HepG2 (cell line): ENCODE measurements around the gene PPIL3. TPM values are rescaled to one million over a fixed set of nuclear protein-coding genes. Genes with fewer than 3 reads are reported as not detected.

Experiments used
- ATAC-seq: fragments of 200-7000 bp; cut with Tn5 transposase; 3 replicates; pipeline ENCODE4 v1.9.1; 2020; ENCODE audit warnings: mild to moderate bottlenecking, moderate library complexity
- BruUV-seq: library from RNA; stranded (reverse); fragments of 400-500 nt; replicated peaks from 2 replicates; lab custom pipeline; 2021; lab: Mats Ljungman, UMichigan
- CTCF ChIA-PET: fragments of 300-600 bp; formaldehyde crosslinking; extraction: SDS; loops from one replicate; lab custom pipeline; 2021; ENCODE audit warnings: low total read pairs, inconsistent platforms, low intra/inter-chr PET ratio; lab: Yijun Ruan, JAX
- POLR2A ChIA-PET: fragments of 350-600 bp; sonication (Branson Sonifier 250); formaldehyde crosslinking; loops from one replicate; lab custom pipeline; 2020; ENCODE audit warnings: antibody characterized with exemption, inconsistent platforms; lab: Yijun Ruan, JAX
- DNase-seq: peaks from one replicate; pipeline ENCODE4 v3.0.0-alpha.2; 2015; ENCODE audit warnings: low spot score
- FAIRE-seq: peaks from 3 replicates; lab custom pipeline; 2011; peaks lifted over from hg19 to GRCh38; lab: Jason Lieb, UNC
- H2AFZ ChIP-seq: one replicate; pipeline ENCODE4 v1.6.1; 2011; ENCODE audit warnings: low read length, inconsistent platforms
- H3K27ac ChIP-seq: fragments of 300-600 bp; 3 replicates; pipeline ENCODE4 v1.8.0; 2011; ENCODE audit warnings: mixed run types, mild to moderate bottlenecking, mixed read lengths, low read length, inconsistent platforms; ENCODE audit not compliant: insufficient read depth; ENCODE audit errors: extremely low read length
- H3K27me3 ChIP-seq, 2 experiments: fragments of 200-600 bp in 1 of 2; 2 replicates in 1 of 2; 3 replicates in 1 of 2; pipeline versions ENCODE4 v1.6.0 to v1.8.0; 2011; ENCODE audit warnings: low read length in 2 of 2, mild to moderate bottlenecking in 2 of 2, moderate library complexity in 2 of 2, inconsistent platforms in 1 of 2; ENCODE audit not compliant: insufficient read depth in 2 of 2, control insufficient read depth in 1 of 2
- H3K36me3 ChIP-seq, 2 experiments: fragments of 200-600 bp in 1 of 2; replicated peaks in 1 of 2; 2 replicates in 1 of 2; 3 replicates in 1 of 2; pipeline versions ENCODE4 v1.5.1 to v1.8.0; 2011; ENCODE audit warnings: low read length in 2 of 2, inconsistent platforms in 1 of 2; ENCODE audit not compliant: insufficient read depth in 2 of 2, control insufficient read depth in 1 of 2
- H3K4me1 ChIP-seq: 2 replicates; pipeline ENCODE4 v1.5.1; 2012; ENCODE audit warnings: low read length, inconsistent platforms; ENCODE audit not compliant: insufficient read depth
- H3K4me2 ChIP-seq: 2 replicates; pipeline ENCODE4 v1.6.0; 2011; ENCODE audit warnings: low read depth, low read length, inconsistent platforms
- H3K4me3 ChIP-seq, 3 experiments: fragments of 200-600 bp in 1 of 3; sonication (generic), shearing (Covaris generic) in 1 of 3; replicated peaks in 1 of 3; 2 replicates each; pipeline ENCODE4 v1.5.1; 2011 to 2016; ENCODE audit warnings: low read length in 3 of 3, inconsistent platforms in 2 of 3, low read depth in 2 of 3, mild to moderate bottlenecking in 2 of 3, control low read depth in 1 of 3, mixed read lengths in 1 of 3; ENCODE audit not compliant: insufficient read depth in 1 of 3
- H3K79me2 ChIP-seq: one replicate; pipeline ENCODE4 v1.6.1; 2011; ENCODE audit warnings: low read length, inconsistent platforms; ENCODE audit not compliant: insufficient read depth
- H3K9ac ChIP-seq: 2 replicates; pipeline ENCODE4 v1.6.0; 2011; ENCODE audit warnings: mild to moderate bottlenecking, low read depth, low read length, inconsistent platforms; ENCODE audit not compliant: insufficient read depth
- H3K9me3 ChIP-seq: 2 replicates; pipeline ENCODE4 v1.5.1; 2012; ENCODE audit warnings: mild to moderate bottlenecking, low read length
- H4K20me1 ChIP-seq: 2 replicates; pipeline ENCODE4 v1.6.0; 2011; ENCODE audit warnings: inconsistent platforms, mild to moderate bottlenecking, low read length, moderate library complexity; ENCODE audit not compliant: insufficient read depth
- CC2D1A ChIP-seq: sonication (generic); formaldehyde crosslinking; IDR thresholded peaks from 2 replicates; pipeline ENCODE4 v1.8.1; 2023; ENCODE audit warnings: mild to moderate bottlenecking, missing genetic modification reagents
- MEF2D ChIP-seq: sonication (generic); formaldehyde crosslinking; IDR thresholded peaks from 2 replicates; pipeline ENCODE4 v1.5.1; 2020; ENCODE audit warnings: mild to moderate bottlenecking, missing genetic modification reagents
- NAIF1 ChIP-seq: sonication (generic); formaldehyde crosslinking; IDR thresholded peaks from 2 replicates; pipeline ENCODE4 v1.5.0; 2020; ENCODE audit warnings: mild to moderate bottlenecking, missing genetic modification reagents, borderline replicate concordance
- NFIC ChIP-seq: IDR thresholded peaks from 2 replicates; pipeline ENCODE4 v1.6.1; 2012; ENCODE audit warnings: mild to moderate bottlenecking, low read length, inconsistent platforms
- SAFB2 ChIP-seq: sonication (generic); formaldehyde crosslinking; IDR thresholded peaks from 2 replicates; pipeline ENCODE4 v1.5.1; 2020; ENCODE audit warnings: missing genetic modification reagents, low read depth, mild to moderate bottlenecking, borderline replicate concordance
- SIN3A ChIP-seq: IDR thresholded peaks from 2 replicates; pipeline ENCODE4 v1.6.1; 2011; ENCODE audit warnings: low read depth, mild to moderate bottlenecking, control low read depth, low read length, borderline replicate concordance
- TBL1XR1 ChIP-seq: fragments of 150-350 bp; IDR thresholded peaks from 2 replicates; pipeline ENCODE4 v1.6.1; 2014; ENCODE audit warnings: borderline replicate concordance, low read length; ENCODE audit not compliant: partially characterized antibody
- ZEB1 ChIP-seq: IDR thresholded peaks from 2 replicates; pipeline ENCODE4 v1.6.1; 2012; ENCODE audit warnings: mild to moderate bottlenecking, low read depth, inconsistent platforms; ENCODE audit not compliant: insufficient replicate concordance
- ZNF274 ChIP-seq: sonication (generic); formaldehyde crosslinking; IDR thresholded peaks from 2 replicates; pipeline ENCODE4 v1.5.1; 2020; ENCODE audit warnings: mild to moderate bottlenecking, missing genetic modification reagents
- ZNF660 ChIP-seq: sonication (generic); formaldehyde crosslinking; IDR thresholded peaks from 2 replicates; pipeline ENCODE4 v1.5.1; 2020; ENCODE audit warnings: mild to moderate bottlenecking, low read depth, missing genetic modification reagents, borderline replicate concordance
- ZNF709 ChIP-seq: sonication (generic); formaldehyde crosslinking; IDR thresholded peaks from 2 replicates; pipeline ENCODE4 v1.5.0; 2020; ENCODE audit warnings: mild to moderate bottlenecking, missing genetic modification reagents
- WGBS: methylation state at CpG from one replicate; pipeline ENCODE4 v1.1.6; 2017; ENCODE audit warnings: low lambda C conversion rate; 5-methylcytosine and 5-hydroxymethylcytosine counted together
- in situ Hi-C: cut with HindIII; loops from 2 replicates; pipeline ENCODE4 v1.10.0; 2017; ENCODE audit warnings: low pct_unique_long_range_greater_than_20kb; ENCODE audit not compliant: extremely low pct_ligation_motif_present
- intact Hi-C: fragments of 100-400 bp; cut with micrococcal nuclease; formaldehyde crosslinking; loops from one replicate; pipeline ENCODE4 v1.10.0; 2022; ENCODE audit not compliant: unreplicated experiment
- polyA plus RNA-seq, 8 experiments: library from polyadenylated mRNA; depleted of rRNA in 3 of 8; stranded (reverse) in 7 of 8; unstranded in 1 of 8; fragments of >200 nt; fragmentation: Illumina TruSeq in 4 of 8; extraction: Trizol in 4 of 8; gene quantifications; 2 replicates each; pipeline versions ENCODE4 v1.2.1 to v1.2.3, GENCODE V29; 2011 to 2016; ENCODE audit warnings: low read depth in 4 of 8, missing spikeins in 1 of 8, mixed read lengths in 1 of 8; ENCODE audit not compliant: insufficient read depth in 1 of 8
- total RNA-seq, 5 experiments: library from RNA; depleted of rRNA; stranded (reverse); fragments of >200 nt; fragmentation: Illumina TruSeq; extraction: Trizol; gene quantifications; 2 replicates each; pipeline ENCODE4 v1.2.3, GENCODE V29; 2016; ENCODE audit warnings: low read depth in 1 of 5
- TF ChIP-seq, protein P1 (sequence below): sonication (generic); formaldehyde crosslinking; IDR thresholded peaks from 2 replicates; pipeline ENCODE4 v1.9.0; 2021; ENCODE audit warnings: missing genetic modification reagents, borderline replicate concordance
- TF ChIP-seq, protein P2 (sequence below): sonication (generic); formaldehyde crosslinking; IDR thresholded peaks from 2 replicates; pipeline ENCODE4 v1.4.0; 2020; ENCODE audit warnings: mild to moderate bottlenecking, missing genetic modification reagents
- TF ChIP-seq, protein P3 (sequence below): fragments of 450-650 bp; IDR thresholded peaks from 2 replicates; pipeline ENCODE4 v1.6.1; 2017; ENCODE audit warnings: mild to moderate bottlenecking
- TF ChIP-seq, protein P4 (sequence below): sonication (generic); IDR thresholded peaks from 2 replicates; pipeline ENCODE4 v1.6.1; 2016; ENCODE audit warnings: low read depth, borderline replicate concordance

The PPIL3 gene
- total and polyA plus RNA-seq, 2 of the 13 experiments (the other 11 are each of a cell fraction or from before 2014, with no cell fraction given) = 98.7 to 107 TPM

DNA sequence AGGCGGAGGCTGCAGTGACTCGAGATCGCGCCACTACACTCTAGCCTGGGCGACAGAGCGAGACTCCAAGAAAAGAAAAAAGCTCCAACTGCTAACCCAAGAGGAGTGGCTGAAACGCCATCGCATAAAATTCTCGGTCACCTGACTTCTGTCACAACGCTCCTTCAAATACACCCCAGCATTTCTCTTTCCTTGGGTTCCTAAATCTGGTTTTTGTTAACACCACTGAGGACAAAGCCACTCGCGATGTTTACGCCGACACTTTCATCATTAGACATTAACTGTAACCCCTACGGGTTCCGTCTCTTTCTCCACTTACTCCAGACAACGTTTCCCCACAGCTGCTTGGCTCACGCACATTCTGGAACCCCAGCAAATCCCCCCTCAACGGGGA, 25.1 kb downstream of the PPIL3 start:
- Histone ChIP-seq H3K9me3 (no peaks in the 10 kb centered on the region), H3K27me3 (no peaks in the 10 kb centered on the region; a peak in 1 of 5 replicates), H3K9ac (peak overlapping the region; percentile 100), H3K27ac (peak overlapping the region; percentile 98), H2AFZ (no peak overlapping the region), H3K4me1 (peaks cover 61% of the 10 kb centered on the region), H3K79me2 (peaks cover 57% of the 10 kb centered on the region), H4K20me1 (peaks cover 48% of the 10 kb centered on the region), H3K36me3 (peaks cover 1 to 24% of the 10 kb centered on the region in 2 experiments; a peak in 4 of 5 replicates), H3K4me3 (peak overlapping the region; percentile 91 to 99 (median 97)), H3K4me2 (peak overlapping the region; percentile 83)
- in situ Hi-C loops (no loop called here), intact Hi-C loops (loop anchor here (1.0 to 5.0 kb wide), 4 partner anchors 26 to 107 kb away; partner anchors contain the start of genes NIF3L1 and PPIL3)
- no TSS peak for BruUV-seq
- CTCF ChIA-PET = no interaction called here
- FAIRE-seq (no peak), DNase-seq (no peak), ATAC-seq (no peak)
- 1% methylated on average over 19 of the region's 19 CpGs for WGBS
- POLR2A ChIA-PET = interaction anchor here (0.7 to 3.0 kb wide), 44 partner anchors 9 to 917 kb away, joined by 3 to 80 read pairs (median 7); partner anchors contain the start of genes ALS2, AOX1, BZW1 and CASP10
- TF ChIP-seq MEF2D (no peak), NFIC (0 out of 2 replicates have a peak, but pooled peaks have one; percentile 38), SAFB2 (CRISPR knock-in tag) (0 out of 2 replicates have a peak, but pooled peaks have one; percentile 4), CC2D1A (CRISPR knock-in tag) (no peak), ZNF274 (CRISPR knock-in tag) (no peak), NAIF1 (no peak), ZNF709 (CRISPR knock-in tag) (no peak), ZEB1 (no peak), SIN3A (peak; percentile 46; the same call in 1 of the 2 replicates), TBL1XR1 (peak; percentile 9), ZNF660 (peak; percentile 11; the same call in 1 of the 2 replicates)
- TF ChIP-seq, protein P1, sequence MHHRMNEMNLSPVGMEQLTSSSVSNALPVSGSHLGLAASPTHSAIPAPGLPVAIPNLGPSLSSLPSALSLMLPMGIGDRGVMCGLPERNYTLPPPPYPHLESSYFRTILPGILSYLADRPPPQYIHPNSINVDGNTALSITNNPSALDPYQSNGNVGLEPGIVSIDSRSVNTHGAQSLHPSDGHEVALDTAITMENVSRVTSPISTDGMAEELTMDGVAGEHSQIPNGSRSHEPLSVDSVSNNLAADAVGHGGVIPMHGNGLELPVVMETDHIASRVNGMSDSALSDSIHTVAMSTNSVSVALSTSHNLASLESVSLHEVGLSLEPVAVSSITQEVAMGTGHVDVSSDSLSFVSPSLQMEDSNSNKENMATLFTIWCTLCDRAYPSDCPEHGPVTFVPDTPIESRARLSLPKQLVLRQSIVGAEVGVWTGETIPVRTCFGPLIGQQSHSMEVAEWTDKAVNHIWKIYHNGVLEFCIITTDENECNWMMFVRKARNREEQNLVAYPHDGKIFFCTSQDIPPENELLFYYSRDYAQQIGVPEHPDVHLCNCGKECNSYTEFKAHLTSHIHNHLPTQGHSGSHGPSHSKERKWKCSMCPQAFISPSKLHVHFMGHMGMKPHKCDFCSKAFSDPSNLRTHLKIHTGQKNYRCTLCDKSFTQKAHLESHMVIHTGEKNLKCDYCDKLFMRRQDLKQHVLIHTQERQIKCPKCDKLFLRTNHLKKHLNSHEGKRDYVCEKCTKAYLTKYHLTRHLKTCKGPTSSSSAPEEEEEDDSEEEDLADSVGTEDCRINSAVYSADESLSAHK (CRISPR knock-in tag) = 0 out of 2 replicates have a peak, but pooled peaks have one; percentile 38
- TF ChIP-seq, protein P2, sequence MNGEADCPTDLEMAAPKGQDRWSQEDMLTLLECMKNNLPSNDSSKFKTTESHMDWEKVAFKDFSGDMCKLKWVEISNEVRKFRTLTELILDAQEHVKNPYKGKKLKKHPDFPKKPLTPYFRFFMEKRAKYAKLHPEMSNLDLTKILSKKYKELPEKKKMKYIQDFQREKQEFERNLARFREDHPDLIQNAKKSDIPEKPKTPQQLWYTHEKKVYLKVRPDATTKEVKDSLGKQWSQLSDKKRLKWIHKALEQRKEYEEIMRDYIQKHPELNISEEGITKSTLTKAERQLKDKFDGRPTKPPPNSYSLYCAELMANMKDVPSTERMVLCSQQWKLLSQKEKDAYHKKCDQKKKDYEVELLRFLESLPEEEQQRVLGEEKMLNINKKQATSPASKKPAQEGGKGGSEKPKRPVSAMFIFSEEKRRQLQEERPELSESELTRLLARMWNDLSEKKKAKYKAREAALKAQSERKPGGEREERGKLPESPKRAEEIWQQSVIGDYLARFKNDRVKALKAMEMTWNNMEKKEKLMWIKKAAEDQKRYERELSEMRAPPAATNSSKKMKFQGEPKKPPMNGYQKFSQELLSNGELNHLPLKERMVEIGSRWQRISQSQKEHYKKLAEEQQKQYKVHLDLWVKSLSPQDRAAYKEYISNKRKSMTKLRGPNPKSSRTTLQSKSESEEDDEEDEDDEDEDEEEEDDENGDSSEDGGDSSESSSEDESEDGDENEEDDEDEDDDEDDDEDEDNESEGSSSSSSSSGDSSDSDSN (CRISPR knock-in tag) = no peak
- TF ChIP-seq, protein P3, sequence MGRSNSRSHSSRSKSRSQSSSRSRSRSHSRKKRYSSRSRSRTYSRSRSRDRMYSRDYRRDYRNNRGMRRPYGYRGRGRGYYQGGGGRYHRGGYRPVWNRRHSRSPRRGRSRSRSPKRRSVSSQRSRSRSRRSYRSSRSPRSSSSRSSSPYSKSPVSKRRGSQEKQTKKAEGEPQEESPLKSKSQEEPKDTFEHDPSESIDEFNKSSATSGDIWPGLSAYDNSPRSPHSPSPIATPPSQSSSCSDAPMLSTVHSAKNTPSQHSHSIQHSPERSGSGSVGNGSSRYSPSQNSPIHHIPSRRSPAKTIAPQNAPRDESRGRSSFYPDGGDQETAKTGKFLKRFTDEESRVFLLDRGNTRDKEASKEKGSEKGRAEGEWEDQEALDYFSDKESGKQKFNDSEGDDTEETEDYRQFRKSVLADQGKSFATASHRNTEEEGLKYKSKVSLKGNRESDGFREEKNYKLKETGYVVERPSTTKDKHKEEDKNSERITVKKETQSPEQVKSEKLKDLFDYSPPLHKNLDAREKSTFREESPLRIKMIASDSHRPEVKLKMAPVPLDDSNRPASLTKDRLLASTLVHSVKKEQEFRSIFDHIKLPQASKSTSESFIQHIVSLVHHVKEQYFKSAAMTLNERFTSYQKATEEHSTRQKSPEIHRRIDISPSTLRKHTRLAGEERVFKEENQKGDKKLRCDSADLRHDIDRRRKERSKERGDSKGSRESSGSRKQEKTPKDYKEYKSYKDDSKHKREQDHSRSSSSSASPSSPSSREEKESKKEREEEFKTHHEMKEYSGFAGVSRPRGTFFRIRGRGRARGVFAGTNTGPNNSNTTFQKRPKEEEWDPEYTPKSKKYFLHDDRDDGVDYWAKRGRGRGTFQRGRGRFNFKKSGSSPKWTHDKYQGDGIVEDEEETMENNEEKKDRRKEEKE = no peak
- TF ChIP-seq, protein P4, sequence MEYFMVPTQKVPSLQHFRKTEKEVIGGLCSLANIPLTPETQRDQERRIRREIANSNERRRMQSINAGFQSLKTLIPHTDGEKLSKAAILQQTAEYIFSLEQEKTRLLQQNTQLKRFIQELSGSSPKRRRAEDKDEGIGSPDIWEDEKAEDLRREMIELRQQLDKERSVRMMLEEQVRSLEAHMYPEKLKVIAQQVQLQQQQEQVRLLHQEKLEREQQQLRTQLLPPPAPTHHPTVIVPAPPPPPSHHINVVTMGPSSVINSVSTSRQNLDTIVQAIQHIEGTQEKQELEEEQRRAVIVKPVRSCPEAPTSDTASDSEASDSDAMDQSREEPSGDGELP = no peak
